ENCODE data around the gene AATF. TPM values are rescaled to one million over a fixed set of nuclear protein-coding genes. Genes with fewer than 3 reads are reported as not detected.

Gene AATF
- polyA plus RNA-seq, 2 of the 4 experiments (the other 2 are of a cell fraction): 51.9 to 120 TPM

DNA sequence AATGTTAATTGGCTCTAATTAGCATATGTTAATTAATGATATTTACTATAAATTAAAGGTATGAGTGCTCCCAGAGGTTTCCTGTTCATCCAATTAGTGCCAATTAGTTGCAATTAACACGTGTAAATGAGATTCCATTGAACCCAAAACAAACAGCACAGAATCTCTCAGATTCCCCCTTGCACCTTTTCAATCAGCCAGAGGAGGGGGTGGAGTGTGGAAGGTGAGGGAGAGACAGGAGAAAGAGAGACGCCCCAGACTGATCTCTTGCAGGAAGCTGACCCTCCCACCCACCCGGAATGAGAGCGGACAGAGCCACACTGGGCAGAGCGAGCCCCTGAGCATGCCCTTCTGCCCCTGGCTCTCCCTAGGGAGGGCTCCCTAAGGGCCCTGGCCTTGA is 35.6 kb upstream of the AATF start:
- Histone ChIP-seq H3K27ac (no peak overlapping the region), H3K4me1 (peaks cover 6% of the 10 kb centered on the region), H3K4me3 (no peak overlapping the region), H3K9me3 (no peaks in the 10 kb centered on the region), H3K4me2 (no peak overlapping the region)
- FAIRE-seq (no peak), ATAC-seq (no peak), DNase-seq (ENCODE audit: low read depth in 1 of 2, low spot score in 1 of 2) (no peak)
- ChIA-PET POLR2A (no interaction called here), CTCF (interaction anchor here (1.1 kb wide), 1 partner anchor 49 kb away, joined by 3 read pairs; no protein-coding TSS in a partner anchor)
- TF ChIP-seq SMC3 (IDR thresholded peaks at IDR 0.05) (no peak), EP300 (IDR thresholded peaks at IDR 0.05) (no peak), CEBPB (IDR thresholded peaks at IDR 0.05) (no peak), TP53 (CRISPR knock-in tag; IDR thresholded peaks at IDR 0.05) (no peak), POLR2AphosphoS2 (conservative IDR thresholded peaks at IDR 0.05; ENCODE audit: low read length) (no peak), JUN (IDR thresholded peaks at IDR 0.05) (no peak), HDAC2 (IDR thresholded peaks at IDR 0.05) (no peak), ZC3H11A (IDR thresholded peaks at IDR 0.05) (no peak), BHLHE40 (IDR thresholded peaks at IDR 0.05; ENCODE audit: low read depth, low read length) (no peak), GATA3 (IDR thresholded peaks at IDR 0.05; ENCODE audit: borderline replicate concordance) (no peak), POLR2A (IDR thresholded peaks at IDR 0.05; ENCODE audit: low read length) (no peak), HMGXB4 (CRISPR knock-in tag; IDR thresholded peaks at IDR 0.05; ENCODE audit: borderline replicate concordance) (no peak), FOSB (CRISPR knock-in tag; IDR thresholded peaks at IDR 0.05) (no peak), HOXB13 (CRISPR knock-in tag; IDR thresholded peaks at IDR 0.05; ENCODE audit: low read depth) (no peak), TFCP2L1 (CRISPR knock-in tag; IDR thresholded peaks at IDR 0.05) (no peak), MAZ (IDR thresholded peaks at IDR 0.05; ENCODE audit: borderline replicate concordance, low read depth, low read length) (no peak), FOSL2 (IDR thresholded peaks at IDR 0.05) (no peak), FOSL2 (CRISPR knock-in tag; IDR thresholded peaks at IDR 0.05) (no peak)
- TF ChIP-seq, protein P1, sequence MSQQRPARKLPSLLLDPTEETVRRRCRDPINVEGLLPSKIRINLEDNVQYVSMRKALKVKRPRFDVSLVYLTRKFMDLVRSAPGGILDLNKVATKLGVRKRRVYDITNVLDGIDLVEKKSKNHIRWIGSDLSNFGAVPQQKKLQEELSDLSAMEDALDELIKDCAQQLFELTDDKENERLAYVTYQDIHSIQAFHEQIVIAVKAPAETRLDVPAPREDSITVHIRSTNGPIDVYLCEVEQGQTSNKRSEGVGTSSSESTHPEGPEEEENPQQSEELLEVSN (IDR thresholded peaks at IDR 0.05; ENCODE audit: borderline replicate concordance, low read depth): no peak
- 64% methylated on average over 5 of the region's 5 CpGs for WGBS (ENCODE audit: missing lambda C conversion rate)

DNA sequence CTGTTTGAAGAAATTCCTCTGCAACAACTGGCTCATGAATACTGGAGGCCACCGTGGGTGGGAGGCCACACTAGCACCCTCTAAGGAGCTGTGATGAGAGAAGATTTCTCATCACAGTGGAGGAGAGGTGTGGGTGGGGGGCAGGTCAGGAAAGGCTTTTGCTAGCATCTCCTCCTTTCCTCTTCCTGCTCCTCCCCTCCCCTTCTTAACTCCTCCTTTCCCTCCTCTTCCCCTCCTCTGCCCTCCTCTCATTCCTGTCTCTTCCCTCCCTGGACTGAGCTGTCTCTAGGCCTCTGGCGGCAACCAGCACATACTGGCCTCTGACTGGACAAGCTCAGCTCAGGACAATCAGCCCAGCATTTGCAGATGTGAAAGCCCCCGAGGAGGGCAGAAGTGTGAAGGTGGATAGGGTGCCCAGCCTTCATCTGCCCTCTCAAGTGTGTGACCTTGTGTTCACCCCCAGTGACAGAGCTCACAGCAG is 30.5 kb upstream of the AATF start:
- no peak overlapping the region for H3K4me3 ChIP-seq
- CTCF ChIA-PET: interaction anchor here (0.7 to 2.7 kb wide), 8 partner anchors 9 to 372 kb away, joined by 3 to 10 read pairs (median 3); partner anchors contain the start of gene AATF
- 18% methylated on average over 3 of the region's 3 CpGs for WGBS (ENCODE audit: missing lambda C conversion rate)
- peak overlapping the region; percentile 83 to 93 for H3K27ac ChIP-seq
- TF ChIP-seq, protein P1 (IDR thresholded peaks at IDR 0.05; ENCODE audit: borderline replicate concordance, low read depth): no peak
- TF ChIP-seq POLR2A (IDR thresholded peaks at IDR 0.05; ENCODE audit: low read length): peak; percentile 42; the same call in 1 of the 2 replicates
- FAIRE-seq (no peak), ATAC-seq (peak in 1 of 2 experiments; percentile 56; a peak in 3 of 6 replicates), DNase-seq (ENCODE audit: low read depth in 1 of 2, low spot score in 1 of 2) (peak in 1 of 2 experiments; percentile 70)
- no peaks in the 10 kb centered on the region for H3K9me3 ChIP-seq
- POLR2A ChIA-PET: interaction anchor here (0.8 to 1.2 kb wide), 3 partner anchors 17 to 63 kb away, joined by 3 to 4 read pairs (median 3); partner anchors contain the start of gene AATF
- H3K4me2 ChIP-seq: peak overlapping the region; percentile 73
- peaks cover 55% of the 10 kb centered on the region for H3K4me1 ChIP-seq

DNA sequence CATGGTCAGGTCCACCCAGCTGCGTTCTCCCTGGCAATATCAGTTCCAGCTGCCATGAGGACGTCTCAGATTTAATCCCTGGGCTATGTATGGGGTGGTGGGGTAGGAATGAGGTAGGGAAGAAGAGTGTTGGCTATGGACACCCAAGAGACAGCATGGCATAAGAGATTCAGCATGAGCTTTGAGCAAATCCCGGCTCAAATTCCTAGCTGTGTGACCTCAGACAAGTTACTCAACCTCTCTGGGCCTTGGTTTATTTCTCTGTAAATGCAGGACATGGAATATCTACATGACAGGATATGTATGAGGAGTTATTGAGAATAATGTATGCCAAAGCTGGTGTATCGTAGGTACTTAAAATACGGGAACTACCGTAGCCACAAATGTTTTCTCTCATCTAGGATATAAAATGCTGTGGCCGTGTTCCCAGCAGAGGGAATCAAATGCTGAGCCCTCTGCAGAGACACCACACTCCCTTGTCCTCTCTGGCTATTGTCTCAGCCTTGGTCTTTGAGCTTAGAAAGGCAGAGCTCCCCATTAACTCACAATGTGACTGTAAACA is 29.3 kb upstream of the AATF start:
- H3K27ac ChIP-seq: peak overlapping the region; percentile 83 to 93
- peak overlapping the region; percentile 70 for H3K4me2 ChIP-seq
- H3K4me3 ChIP-seq: no peak overlapping the region
- no peaks in the 10 kb centered on the region for H3K9me3 ChIP-seq
- POLR2A ChIA-PET: interaction anchor here (0.8 to 1.2 kb wide), 2 partner anchors 15 to 65 kb away, joined by 3 read pairs; no protein-coding TSS in a partner anchor
- H3K4me1 ChIP-seq: peaks cover 63% of the 10 kb centered on the region
- 91% methylated on average over 7 of the region's 7 CpGs for WGBS (ENCODE audit: missing lambda C conversion rate)
- no peak for ATAC-seq
- DNase-seq (ENCODE audit: low read depth in 1 of 2, low spot score in 1 of 2): no peak
- no peak for FAIRE-seq
- CTCF ChIA-PET: interaction anchor here (1.0 to 2.8 kb wide), 9 partner anchors 9 to 373 kb away, joined by 3 to 10 read pairs (median 5); no protein-coding TSS in a partner anchor
- TF ChIP-seq NPAS2 (CRISPR knock-in tag; IDR thresholded peaks at IDR 0.05; ENCODE audit: borderline replicate concordance): no peak
- no peak for TF ChIP-seq NR3C1 (IDR thresholded peaks at IDR 0.05)
- TF ChIP-seq, protein P2, sequence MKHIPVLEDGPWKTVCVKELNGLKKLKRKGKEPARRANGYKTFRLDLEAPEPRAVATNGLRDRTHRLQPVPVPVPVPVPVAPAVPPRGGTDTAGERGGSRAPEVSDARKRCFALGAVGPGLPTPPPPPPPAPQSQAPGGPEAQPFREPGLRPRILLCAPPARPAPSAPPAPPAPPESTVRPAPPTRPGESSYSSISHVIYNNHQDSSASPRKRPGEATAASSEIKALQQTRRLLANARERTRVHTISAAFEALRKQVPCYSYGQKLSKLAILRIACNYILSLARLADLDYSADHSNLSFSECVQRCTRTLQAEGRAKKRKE (CRISPR knock-in tag; IDR thresholded peaks at IDR 0.05; ENCODE audit: low read depth): no peak
- no peak for TF ChIP-seq EHMT2 (IDR thresholded peaks at IDR 0.05; ENCODE audit: low read depth)
- no peak for TF ChIP-seq ZSCAN20 (CRISPR knock-in tag; IDR thresholded peaks at IDR 0.05)
- peak; percentile 49; the same call in 1 of the 2 replicates for TF ChIP-seq HDAC2 (IDR thresholded peaks at IDR 0.05)
- no peak for TF ChIP-seq HOXB13 (CRISPR knock-in tag; IDR thresholded peaks at IDR 0.05; ENCODE audit: low read depth)
- TF ChIP-seq, protein P3, sequence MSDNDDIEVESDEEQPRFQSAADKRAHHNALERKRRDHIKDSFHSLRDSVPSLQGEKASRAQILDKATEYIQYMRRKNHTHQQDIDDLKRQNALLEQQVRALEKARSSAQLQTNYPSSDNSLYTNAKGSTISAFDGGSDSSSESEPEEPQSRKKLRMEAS (IDR thresholded peaks at IDR 0.05): no peak; the same call in 1 of the 2 replicates
- TF ChIP-seq KDM5A (IDR thresholded peaks at IDR 0.05): no peak
- no peak for TF ChIP-seq FOSL2 (IDR thresholded peaks at IDR 0.05)
- TF ChIP-seq FOSL2 (CRISPR knock-in tag; IDR thresholded peaks at IDR 0.05): no peak
- no peak for TF ChIP-seq HMGXB4 (CRISPR knock-in tag; IDR thresholded peaks at IDR 0.05; ENCODE audit: borderline replicate concordance)
- peak; percentile 92; the same call in 1 of the 2 replicates for TF ChIP-seq KDM1A (IDR thresholded peaks at IDR 0.05; ENCODE audit: low read depth)
- no peak for TF ChIP-seq POLR2A (IDR thresholded peaks at IDR 0.05; ENCODE audit: low read length)
- no peak for TF ChIP-seq EHF (CRISPR knock-in tag; IDR thresholded peaks at IDR 0.05)
